Stomach (tissue), 9 donors: ENCODE data around the gene GALE. TPM values are rescaled to one million over a fixed set of nuclear protein-coding genes. Genes with fewer than 3 reads are reported as not detected.
A peak's percentile ranks its signal among the peaks of the same experiment; 100 is the strongest.

ENCODE experiments used
- DNase-seq, 2 donors: peaks; one replicate each; pipeline versions ENCODE4 v3.0.0 to v3.0.0-alpha.2; 2013 to 2019
- H3K27ac ChIP-seq, 5 donors: fragments of 200-600 bp in 4 of 5; sonication (generic) in 4 of 5; one replicate each; pipeline ENCODE4 v1.5.1; 2013 to 2019; ENCODE audit warnings: mild to moderate bottlenecking in 1 of 5, moderate library complexity in 1 of 5
- H3K27me3 ChIP-seq, 3 donors: fragments of 200-600 bp; sonication (generic); one replicate each; pipeline ENCODE4 v1.5.1; 2017 to 2019; ENCODE audit warnings: mixed run types in 1 of 3
- H3K36me3 ChIP-seq, 4 donors: fragments of 200-600 bp; sonication (generic); 1 replicate in 3 of 4; 2 replicates in 1 of 4; pipeline ENCODE4 v1.5.1; 2016 to 2019
- H3K4me1 ChIP-seq, 4 donors: fragments of 200-600 bp; sonication (generic); one replicate each; pipeline ENCODE4 v1.5.1; 2016 to 2019
- H3K4me3 ChIP-seq, 4 donors: fragments of 200-600 bp; sonication (generic) in 3 of 4; one replicate each; pipeline ENCODE4 v1.5.1; 2016 to 2019; ENCODE audit warnings: mild to moderate bottlenecking in 1 of 4
- H3K9me3 ChIP-seq, 4 donors: fragments of 200-600 bp; sonication (generic); one replicate each; pipeline ENCODE4 v1.5.1; 2016 to 2019
- CTCF ChIP-seq, 7 experiments: fragments of 450-650 bp in 4 of 7; fragments of 200-600 bp in 3 of 7; sonication (generic) in 3 of 7; IDR thresholded peaks; one replicate each; pipeline ENCODE4 v1.5.1; 2016 to 2019; ENCODE audit warnings: antibody characterized with exemption in 7 of 7, control low read depth in 2 of 7, mild to moderate bottlenecking in 1 of 7
- EP300 ChIP-seq: sonication (generic); formaldehyde crosslinking; IDR thresholded peaks from one replicate; pipeline ENCODE4 v1.6.1; 2017; ENCODE audit warnings: antibody characterized with exemption
- POLR2A ChIP-seq, 4 donors: fragments of 450-650 bp; IDR thresholded peaks; one replicate each; pipeline ENCODE4 v1.6.1; 2016; ENCODE audit warnings: antibody characterized with exemption in 4 of 4, control low read depth in 2 of 4, mild to moderate bottlenecking in 1 of 4, moderate library complexity in 1 of 4
- POLR2AphosphoS5 ChIP-seq, 3 donors: sonication (generic); formaldehyde crosslinking; IDR thresholded peaks; one replicate each; pipeline ENCODE4 v1.6.1; 2016; ENCODE audit warnings: antibody characterized with exemption in 3 of 3
- WGBS, 5 donors: extraction: QIAGEN DNeasy Blood & Tissue Kit in 3 of 5; methylation state at CpG; one replicate each; pipeline versions ENCODE4 v1.1.5 to v1.1.7; 2013 to 2018; 5-methylcytosine and 5-hydroxymethylcytosine counted together
- intact Hi-C: fragments of 100-400 bp; cut with DNase I; formaldehyde crosslinking; loops from one replicate; pipeline ENCODE4 v1.15.1; 2023; ENCODE audit warnings: low total_unique reads
- polyA plus RNA-seq, 3 donors: library from polyadenylated mRNA; stranded (reverse); fragments of 200-250 nt; gene quantifications; one replicate each; pipeline ENCODE4 v1.2.3, GENCODE V29; 2013
- total RNA-seq, 5 donors: library from RNA; depleted of rRNA; stranded (reverse); fragments of >200 nt; gene quantifications; one replicate each; pipeline versions ENCODE4 v1.1.0 to v1.2.3, GENCODE V29; 2014 to 2016
- donor health status: healthy with polysubstance abuse.
- donor health status: Bipolar disorder and iron deficiency.
- donor health status: healthy.

Gene GALE
- total and polyA plus RNA-seq, 8 donors = 34.4 to 443 (median 149) TPM

DNA sequence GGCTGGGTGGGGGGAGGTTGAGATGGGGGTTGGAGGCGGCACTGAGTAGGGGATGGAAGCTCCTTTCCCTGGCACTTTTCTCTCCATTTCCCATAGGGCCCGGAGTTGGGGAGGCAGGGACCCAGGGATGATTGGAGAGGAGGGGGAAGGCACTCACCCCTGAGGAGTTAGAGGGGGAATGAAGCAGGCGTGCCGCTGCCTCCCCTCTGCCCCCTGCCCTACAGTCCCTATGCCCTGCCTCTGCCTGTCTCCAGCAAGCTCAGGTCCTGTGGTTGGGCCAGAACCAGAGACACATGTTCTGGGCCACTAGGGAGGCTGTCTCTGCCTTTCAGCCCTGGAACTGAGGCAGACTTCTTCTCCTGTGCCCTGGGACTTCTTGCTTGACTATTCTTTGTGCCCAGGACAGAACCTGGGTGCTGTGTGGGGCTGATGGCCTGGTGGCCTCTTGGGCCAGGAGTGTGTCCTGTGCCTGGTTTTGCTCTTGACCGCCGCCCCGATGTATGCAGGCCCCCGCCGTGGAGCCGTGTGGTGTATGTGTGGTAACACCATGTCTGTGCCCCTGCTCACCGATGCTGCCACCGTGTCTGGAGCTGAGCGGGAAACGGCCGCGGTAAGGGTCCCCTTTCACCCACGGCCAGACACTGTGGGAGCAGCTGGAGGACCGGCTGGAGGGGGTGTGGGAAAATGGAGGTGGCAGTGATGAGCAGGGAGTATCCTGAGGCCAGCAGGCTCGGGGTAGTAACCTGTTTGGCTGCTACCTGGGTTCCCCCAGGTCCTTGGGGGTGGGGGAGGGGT lies 8.2 kb downstream of the GALE start:
- intact Hi-C loops = no loop called here
- H3K4me3 ChIP-seq = peak overlapping the region; percentile 70 to 87 (median 82)

GRCh38 chr1:23791516-23792047 lies 9.0 kb downstream of the GALE start:
- TF ChIP-seq CTCF (IDR thresholded peaks at IDR 0.05) (no peak), EP300 (no peak), POLR2A (IDR thresholded peaks at IDR 0.05) (no peak), POLR2AphosphoS5 (IDR thresholded peaks at IDR 0.05) (no peak)
- peaks cover 41 to 62% (median 61%) of the 10 kb centered on the region in 4 donors for H3K36me3 ChIP-seq
- H3K27me3 ChIP-seq = no peaks in the 10 kb centered on the region
- no peaks in the 10 kb centered on the region for H3K9me3 ChIP-seq
- 0 to 2% (median 1%) methylated on average over 7 to 15 of the region's 15 CpGs for WGBS, 5 donors
- intact Hi-C loops = no loop called here
- DNase-seq = peak; percentile 49 to 60
- H3K27ac ChIP-seq = peak overlapping the region; percentile 82 to 88 (median 84)
- H3K4me1 ChIP-seq = peaks cover 53 to 65% (median 62%) of the 10 kb centered on the region in 4 donors
- H3K4me3 ChIP-seq = peak overlapping the region; percentile 70 to 87 (median 82)

More for the DNA sequence above, 8.2 kb downstream of the GALE start:
- Histone ChIP-seq H3K27me3 (no peaks in the 10 kb centered on the region), H3K27ac (peak overlapping the region; percentile 82 to 88 (median 84)), H3K4me1 (peaks cover 60 to 73% (median 69%) of the 10 kb centered on the region in 4 donors), H3K9me3 (no peaks in the 10 kb centered on the region), H3K36me3 (peaks cover 36 to 62% (median 61%) of the 10 kb centered on the region in 4 donors)
- DNase-seq = no peak
- WGBS, 5 donors = 36 to 59% (median 49%) methylated on average over 11 to 19 of the region's 19 CpGs
- TF ChIP-seq EP300 = no peak
- TF ChIP-seq POLR2A (IDR thresholded peaks at IDR 0.05) = no peak
- TF ChIP-seq CTCF (IDR thresholded peaks at IDR 0.05) = no peak
- no peak for TF ChIP-seq POLR2AphosphoS5 (IDR thresholded peaks at IDR 0.05)

DNA sequence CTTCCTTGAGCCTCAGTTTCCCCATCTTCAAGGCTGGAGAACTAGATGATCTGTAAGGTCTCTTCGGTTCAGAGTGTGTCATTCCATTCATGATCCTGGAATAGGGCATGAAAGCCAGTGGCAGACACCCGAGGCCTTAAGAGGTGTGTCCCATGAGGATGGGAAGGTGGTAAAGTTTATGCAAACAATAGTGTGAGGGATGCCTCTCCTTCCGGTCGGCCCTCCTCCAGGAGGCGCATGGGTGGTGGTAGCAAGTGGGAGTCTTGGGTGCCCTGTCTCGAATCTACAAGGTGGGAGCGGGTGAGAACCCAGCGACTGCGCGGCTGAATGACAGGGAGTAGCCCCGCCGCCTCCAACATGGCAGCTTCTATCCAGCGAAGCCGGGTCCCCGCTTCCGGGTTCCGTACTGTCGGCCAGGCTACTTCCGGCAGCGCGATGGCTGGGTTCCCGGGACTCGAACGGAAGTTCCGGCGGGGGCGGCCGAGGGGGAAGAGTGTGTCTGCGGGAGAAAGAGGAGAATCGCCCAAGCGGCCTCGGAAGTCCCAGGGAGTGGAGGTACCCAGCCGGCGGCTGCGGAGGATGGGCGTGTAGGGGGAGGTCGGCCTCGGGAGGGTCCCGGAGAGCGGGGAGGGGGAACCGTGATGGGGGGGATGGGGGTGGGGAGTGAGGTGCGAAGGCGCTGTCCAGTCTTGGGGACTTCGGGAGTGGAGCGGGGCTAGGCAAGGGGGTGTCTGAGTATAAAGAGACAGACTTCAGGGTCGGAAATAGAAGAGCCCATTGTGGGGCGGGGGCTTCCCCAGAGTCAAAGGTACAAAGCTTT lies 9.6 kb downstream of the GALE start, which contains the start of gene LYPLA2:
TSS of gene LYPLA2 (plus strand) at position 450 of the 820 bp plus-strand sequence. CDS start 1,538 bp downstream, outside the sequence.
- Histone ChIP-seq H3K36me3 (peaks cover 43 to 62% (median 61%) of the 10 kb centered on the region in 4 donors), H3K27ac (peak within 1 kb of the TSS; percentile 82 to 88 (median 84)), H3K4me3 (peak within 1 kb of the TSS; percentile 70 to 87 (median 82)), H3K27me3 (no peaks in the 10 kb centered on the region), H3K9me3 (no peaks in the 10 kb centered on the region), H3K4me1 (peaks cover 48 to 58% (median 55%) of the 10 kb centered on the region in 4 donors)
- WGBS, 5 donors = 1% methylated on average over 29 to 47 of the region's 47 CpGs
- DNase-seq = peak; percentile 96 to 97
- intact Hi-C loops = no loop called here
- no peak for TF ChIP-seq CTCF (IDR thresholded peaks at IDR 0.05)
- TF ChIP-seq POLR2AphosphoS5 (IDR thresholded peaks at IDR 0.05) = peak; percentile 64 to 96 (median 75)

GRCh38 chr1:23788695-23789094 lies 11.9 kb downstream of the GALE start:
- Histone ChIP-seq H3K36me3 (peaks cover 37 to 63% (median 61%) of the 10 kb centered on the region in 4 donors), H3K27ac (no peak overlapping the region), H3K9me3 (no peaks in the 10 kb centered on the region), H3K4me1 (peaks cover 31 to 43% (median 36%) of the 10 kb centered on the region in 4 donors), H3K4me3 (no peak overlapping the region), H3K27me3 (no peaks in the 10 kb centered on the region)
- intact Hi-C loops = no loop called here
- DNase-seq = no peak
- 91 to 96% (median 94%) methylated on average over 3 of the region's 3 CpGs for WGBS, 5 donors
- TF ChIP-seq POLR2A (IDR thresholded peaks at IDR 0.05) (no peak), CTCF (IDR thresholded peaks at IDR 0.05) (no peak), EP300 (no peak), POLR2AphosphoS5 (IDR thresholded peaks at IDR 0.05) (no peak)
